Stimulated activated CD8-positive, alpha-beta memory T cell treated with anti-CD3 and anti-CD28 coated beads, Interleukin-12 subunit alpha, Interleukin-12 subunit beta, amount 100 ng/mL, for 4 hours (primary cell): ENCODE data around the gene IRS1.
A peak's percentile ranks its signal among the peaks of the same experiment; 100 is the strongest.
"Not testable (repeated sequence)": the region's sequence is repeated elsewhere in the genome, so short reads cannot be mapped to it uniquely, and the experiment has no call there.

Experiments used
- DNase-seq: peaks from one replicate; pipeline ENCODE4 v3.0.0-alpha.2; 2020; ENCODE audit warnings: low read depth

The IRS1 gene, protein sequence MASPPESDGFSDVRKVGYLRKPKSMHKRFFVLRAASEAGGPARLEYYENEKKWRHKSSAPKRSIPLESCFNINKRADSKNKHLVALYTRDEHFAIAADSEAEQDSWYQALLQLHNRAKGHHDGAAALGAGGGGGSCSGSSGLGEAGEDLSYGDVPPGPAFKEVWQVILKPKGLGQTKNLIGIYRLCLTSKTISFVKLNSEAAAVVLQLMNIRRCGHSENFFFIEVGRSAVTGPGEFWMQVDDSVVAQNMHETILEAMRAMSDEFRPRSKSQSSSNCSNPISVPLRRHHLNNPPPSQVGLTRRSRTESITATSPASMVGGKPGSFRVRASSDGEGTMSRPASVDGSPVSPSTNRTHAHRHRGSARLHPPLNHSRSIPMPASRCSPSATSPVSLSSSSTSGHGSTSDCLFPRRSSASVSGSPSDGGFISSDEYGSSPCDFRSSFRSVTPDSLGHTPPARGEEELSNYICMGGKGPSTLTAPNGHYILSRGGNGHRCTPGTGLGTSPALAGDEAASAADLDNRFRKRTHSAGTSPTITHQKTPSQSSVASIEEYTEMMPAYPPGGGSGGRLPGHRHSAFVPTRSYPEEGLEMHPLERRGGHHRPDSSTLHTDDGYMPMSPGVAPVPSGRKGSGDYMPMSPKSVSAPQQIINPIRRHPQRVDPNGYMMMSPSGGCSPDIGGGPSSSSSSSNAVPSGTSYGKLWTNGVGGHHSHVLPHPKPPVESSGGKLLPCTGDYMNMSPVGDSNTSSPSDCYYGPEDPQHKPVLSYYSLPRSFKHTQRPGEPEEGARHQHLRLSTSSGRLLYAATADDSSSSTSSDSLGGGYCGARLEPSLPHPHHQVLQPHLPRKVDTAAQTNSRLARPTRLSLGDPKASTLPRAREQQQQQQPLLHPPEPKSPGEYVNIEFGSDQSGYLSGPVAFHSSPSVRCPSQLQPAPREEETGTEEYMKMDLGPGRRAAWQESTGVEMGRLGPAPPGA (N-terminal part only)

DNA sequence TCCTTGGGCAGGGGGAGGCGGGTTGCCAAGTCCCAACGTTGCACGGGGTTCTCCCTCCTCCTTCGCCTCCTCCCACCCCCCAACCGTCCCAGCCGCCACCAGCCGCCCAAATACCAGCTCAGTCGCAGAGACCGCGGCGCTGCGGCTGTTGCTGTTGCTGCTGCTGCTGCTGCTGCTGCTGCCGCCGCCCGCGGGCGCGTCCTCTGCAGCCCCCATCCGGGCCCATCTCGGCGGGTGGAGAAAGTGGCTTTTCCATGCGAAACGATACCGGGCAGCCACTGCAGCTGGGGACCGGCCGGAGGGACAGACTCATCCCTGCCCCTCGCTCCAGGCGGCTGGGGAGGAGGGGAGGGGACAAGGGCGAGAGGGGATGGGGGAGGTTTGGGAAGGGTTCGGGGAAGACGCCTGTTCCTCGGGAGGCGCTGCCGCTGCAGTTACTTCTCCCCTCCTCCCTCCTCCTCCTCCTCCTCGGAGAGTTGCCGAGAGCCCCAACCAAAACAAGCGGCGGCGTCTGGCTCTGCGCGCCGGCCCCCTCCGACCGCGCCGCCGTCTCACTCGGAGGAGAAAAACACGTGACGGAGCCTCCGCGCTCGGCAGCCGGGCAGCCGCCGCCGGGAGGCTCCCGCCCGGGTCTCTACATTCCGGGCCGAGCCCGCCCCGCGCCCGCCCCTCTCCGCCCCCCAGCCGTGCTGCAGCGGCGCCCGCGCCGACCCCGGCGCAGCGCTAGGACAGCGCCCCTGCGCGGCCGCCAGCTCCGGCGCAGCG lies at the start of gene IRS1:
Gene IRS1, minus strand, starts transcription at position 610 of the 765 bp plus-strand sequence. CDS start 1,082 bp downstream, outside the sequence.
- DNase-seq = peak; percentile 48

DNA sequence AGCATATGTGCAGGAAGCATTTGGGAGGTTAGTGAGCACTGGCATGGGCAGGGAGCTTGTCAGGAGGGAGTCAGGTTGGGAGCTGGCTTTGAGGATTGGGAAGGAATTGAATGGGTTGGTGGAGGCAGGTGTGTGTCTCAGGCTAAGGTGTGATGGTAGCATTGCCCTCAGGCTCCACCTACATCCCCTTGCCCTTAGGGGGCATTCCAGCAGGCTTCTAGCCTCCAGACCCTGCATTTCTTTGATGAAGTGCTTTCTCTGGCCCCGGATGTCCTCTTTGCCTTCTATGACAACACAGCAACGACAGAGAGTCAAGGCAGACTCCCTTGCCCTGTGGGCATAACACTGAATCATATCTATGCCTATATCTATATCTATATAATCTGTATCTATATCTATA lies 49.7 kb upstream of the IRS1 start:
- DNase-seq = no peak

DNA sequence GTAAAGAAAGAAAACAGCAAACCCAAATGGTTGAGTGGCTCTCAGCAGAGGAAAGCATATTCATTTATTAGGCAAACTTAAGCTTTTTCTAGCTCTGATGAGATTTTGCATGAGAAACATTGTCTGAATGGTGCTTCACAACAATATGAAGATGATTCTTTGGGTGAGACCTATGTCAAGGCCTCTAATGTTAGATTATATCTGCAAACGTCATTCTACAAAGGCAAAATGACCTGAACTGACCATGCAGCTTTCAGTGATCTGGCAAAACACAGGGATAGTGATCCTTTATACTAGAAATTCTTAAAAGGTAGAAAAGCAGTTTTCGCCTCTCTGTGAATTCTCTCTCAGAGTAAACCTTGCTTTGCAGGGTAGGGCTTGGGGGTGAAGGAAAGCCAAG lies 47.9 kb upstream of the IRS1 start:
- DNase-seq = no peak

DNA sequence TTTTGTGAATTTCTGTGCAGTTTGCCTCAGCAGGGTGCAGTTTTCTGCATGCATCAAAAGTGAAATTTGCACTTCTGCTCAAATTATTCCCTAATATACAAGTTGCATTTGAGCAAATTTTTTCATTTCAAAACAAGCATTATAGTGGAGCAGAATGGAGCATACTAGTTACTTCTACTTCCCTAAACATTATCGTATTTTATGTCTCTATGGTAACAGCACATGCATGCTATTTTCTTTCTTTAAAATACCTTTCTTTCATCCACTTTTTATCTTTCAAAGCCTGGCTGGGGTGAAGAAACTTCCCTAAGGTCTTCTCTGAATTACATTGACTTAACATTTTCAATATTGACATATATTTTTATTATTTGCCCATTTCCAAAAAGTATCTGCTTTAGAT lies 47.5 kb upstream of the IRS1 start:
- DNase-seq = no peak

DNA sequence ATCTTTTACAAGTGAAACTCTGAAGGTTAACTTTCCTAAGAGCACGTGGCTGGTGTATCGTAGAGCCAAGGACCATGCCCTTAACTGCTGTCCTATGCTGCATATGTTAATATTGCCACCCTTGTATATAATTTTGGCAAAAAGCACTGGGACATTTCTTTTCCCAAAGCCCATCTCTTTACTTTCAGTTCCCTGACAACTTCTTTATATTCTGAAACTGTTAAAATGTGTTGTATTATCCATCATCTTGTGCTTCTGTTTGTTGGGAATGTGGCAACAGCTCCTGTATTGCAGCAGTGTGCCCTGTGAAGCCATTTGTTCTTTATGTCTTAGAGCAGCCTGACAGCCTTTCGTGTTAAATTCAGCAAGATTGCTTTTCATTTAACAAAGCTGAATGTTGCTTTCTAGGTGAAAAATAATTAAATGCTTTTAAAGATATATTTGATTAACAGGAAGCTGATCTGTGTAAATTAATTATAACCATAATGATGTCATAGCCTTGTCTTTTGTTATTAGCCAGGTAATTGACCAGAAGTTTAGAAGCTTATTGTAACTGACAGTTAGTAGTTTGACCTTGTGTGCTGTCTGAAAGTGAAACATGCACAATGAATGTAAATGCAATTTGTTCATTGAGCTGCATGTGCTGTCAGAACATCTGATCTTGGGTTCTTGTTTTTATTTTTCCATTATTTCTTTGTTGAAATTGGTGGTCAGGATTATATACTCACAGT lies 45.9 kb upstream of the IRS1 start:
- no peak for DNase-seq

DNA sequence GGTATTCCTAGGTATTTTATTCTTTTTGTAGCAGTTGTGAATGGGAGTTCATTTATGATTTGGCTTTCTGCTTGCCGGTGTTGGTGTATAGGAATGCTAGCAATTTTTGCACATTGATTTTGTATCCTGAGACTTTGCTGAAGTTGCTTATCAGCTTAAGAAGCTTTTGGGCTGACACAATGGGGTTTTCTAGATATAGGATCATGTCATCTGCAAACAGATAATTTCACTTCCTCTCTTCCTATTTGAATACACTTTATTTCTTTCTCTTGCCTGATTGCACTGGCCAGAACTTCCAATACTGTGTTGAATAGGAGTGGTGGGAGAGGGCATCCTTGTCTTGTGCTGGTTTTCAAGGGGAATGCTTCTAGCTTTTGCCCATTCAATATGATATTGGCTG lies 43.4 kb upstream of the IRS1 start:
- not testable (repeated sequence) for DNase-seq

DNA sequence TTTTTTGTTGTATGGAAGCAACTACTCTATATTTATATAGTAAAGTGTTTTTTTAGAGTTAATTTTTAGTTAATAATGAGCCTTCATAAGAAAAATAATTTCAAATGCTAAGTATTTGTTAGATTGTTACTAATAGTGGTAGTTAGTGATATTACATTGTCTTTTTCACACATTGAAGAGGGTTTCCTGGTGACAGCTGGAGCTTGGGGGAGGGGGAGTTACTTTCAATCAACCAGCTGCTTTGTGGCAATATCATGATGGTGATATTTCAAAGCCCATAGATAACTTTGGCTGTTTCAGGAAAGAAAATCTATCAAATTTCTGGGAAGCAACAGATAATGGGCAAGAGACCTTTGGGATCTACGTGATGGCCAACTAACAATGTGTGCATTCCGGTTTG lies 40.3 kb upstream of the IRS1 start:
- DNase-seq = no peak

DNA sequence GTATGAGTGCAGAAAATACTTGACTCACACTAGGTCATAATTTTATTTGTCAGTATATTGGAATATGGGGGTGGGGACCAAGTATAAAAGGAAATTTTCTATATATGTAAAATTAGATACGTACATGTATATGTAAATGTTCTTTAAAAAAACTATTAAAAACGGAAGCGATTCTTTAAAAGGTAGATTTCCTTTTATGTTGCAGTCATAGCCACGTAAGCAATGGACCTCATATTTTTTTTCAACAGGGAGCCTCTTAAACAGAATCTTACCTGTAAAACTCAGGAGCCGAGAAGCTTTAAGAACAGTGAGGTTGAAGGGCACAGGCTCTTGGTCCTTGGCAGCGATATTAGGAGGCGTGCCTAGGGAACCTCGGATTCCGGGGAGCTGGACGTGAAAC lies 39.5 kb upstream of the IRS1 start:
- DNase-seq = no peak

DNA sequence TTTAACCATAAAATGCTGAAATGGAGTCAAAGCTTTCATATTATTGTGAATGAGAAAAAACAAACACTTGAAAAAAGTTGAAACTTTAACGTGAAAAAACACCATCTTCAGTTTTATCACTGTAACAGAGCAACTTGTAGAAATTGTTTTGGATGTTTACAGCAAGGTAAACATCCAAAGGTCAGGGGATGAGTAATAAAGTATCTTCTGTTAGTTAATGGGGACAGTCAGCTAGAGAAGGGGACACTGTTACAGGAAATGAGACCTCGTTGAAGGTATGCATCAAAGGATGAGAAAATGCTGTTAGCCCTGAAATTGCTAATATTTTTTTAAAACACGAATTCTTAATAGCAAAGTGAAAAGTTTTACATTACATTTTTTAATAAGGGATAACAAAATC lies 39.1 kb upstream of the IRS1 start:
- DNase-seq = no peak

DNA sequence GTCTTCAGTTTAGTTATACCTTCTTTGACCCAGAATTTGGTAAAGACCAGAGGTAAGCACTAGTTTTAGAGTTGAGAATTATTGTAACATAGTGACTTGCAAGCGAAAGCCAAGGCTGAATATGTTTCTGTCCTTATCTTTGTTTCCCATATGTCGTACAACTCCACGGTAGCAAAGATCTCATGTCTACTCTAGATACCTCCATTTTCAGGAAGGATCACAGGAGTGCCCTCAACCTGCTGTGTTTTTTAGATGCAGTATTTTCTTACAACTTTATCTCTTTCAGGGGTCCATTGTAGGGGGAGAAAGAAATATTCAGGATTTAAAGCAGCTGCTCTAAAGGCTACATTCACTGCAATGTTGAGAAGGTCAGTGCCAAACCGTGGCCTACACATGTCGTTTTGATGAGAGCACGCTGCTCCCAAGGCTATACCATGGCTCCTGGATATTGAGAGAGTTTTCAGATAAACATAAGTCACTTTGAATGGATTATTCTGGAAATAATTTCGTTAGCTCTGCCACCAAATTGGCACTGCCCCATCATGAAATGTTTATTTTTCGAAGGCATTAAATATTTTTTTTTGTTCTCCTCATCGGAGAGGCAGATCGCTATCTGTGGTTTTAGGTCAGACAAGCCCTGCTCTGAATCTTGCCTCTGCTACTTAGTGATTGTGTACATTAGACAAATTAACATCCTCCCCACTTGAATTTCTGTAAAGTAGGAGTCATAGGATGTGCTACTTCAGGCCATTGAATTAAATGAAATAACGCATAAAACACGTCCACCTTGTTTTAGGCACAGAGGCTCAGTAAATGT lies 38.4 kb upstream of the IRS1 start:
- DNase-seq = no peak

DNA sequence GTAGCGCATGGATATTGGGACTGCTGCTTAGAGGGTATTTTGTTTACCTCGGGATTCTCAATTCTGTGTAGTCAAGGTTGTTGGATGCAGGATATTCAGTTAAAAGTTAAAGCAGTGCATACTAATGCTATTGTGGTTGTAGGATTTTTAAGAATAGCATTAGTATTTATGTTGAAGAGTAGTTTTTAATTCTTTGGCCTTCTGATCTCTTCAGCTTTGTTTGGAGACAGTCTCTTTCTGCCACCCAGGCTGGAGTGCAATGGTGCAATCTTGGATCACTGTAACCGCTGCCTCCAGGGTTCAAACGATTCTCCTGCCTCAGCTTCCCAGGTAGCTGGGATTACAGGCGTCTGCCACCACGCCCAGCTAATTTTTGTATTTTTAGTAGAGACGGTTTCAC lies 37.7 kb upstream of the IRS1 start:
- no peak for DNase-seq

DNA sequence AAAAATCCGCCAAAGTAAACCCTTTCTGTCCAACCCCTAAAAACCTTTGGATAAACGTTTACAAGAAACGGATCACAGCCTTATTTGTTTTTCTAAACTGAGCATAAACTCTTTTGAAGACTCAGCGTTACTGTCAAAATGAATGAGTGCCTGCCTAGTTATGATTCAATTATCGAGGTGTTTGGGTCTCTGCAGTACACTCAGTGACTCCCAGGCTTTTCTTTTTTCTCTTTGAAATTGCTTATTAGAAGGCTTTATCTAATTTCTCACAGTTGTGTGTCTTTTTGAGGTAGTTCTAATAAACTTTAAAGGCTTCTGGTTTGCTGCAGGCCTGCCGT lies 36.9 kb upstream of the IRS1 start:
- DNase-seq = no peak

DNA sequence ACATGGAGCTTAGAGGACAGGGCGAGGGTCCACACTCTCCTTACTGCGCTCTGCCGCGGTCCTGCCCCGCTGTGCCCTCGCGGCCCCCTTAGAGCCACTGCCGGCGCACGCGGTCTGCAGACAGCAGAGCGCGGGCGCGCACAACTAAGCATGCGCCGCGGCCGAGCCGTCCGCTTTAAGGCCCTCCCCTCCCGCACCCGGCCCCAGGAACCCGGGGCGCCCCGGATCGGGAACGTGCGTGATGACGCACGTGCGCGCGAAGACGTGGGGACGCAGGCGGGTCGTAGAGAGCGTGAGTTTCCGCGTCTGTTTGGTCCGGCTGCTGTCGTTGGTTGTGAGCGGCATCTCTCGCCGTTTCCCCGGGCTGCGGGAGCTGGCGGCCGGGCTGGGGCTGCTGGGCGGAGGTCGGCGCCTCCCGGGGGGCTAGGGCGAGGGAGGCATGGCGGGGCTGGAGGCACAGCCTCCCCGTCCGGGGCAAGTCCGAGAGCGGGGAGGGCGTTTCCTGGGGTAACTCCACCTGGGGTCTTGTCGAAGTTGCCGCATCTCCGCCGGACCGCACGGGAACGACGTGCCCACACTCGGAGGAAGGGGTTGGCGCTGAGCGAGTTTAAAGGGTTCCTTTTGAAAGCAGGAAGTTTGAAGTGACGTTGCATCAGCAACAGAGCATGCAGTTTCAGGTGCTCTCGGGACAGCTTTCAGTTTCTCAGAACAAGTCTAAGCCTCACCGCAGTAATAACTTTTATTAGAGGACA lies 36.4 kb upstream of the IRS1 start, which contains the start of gene RHBDD1:
Gene RHBDD1, plus strand, starts transcription at position 259 of the 752 bp plus-strand sequence. CDS start 28,640 bp downstream, outside the sequence.
- peak; percentile 92 for DNase-seq

DNA sequence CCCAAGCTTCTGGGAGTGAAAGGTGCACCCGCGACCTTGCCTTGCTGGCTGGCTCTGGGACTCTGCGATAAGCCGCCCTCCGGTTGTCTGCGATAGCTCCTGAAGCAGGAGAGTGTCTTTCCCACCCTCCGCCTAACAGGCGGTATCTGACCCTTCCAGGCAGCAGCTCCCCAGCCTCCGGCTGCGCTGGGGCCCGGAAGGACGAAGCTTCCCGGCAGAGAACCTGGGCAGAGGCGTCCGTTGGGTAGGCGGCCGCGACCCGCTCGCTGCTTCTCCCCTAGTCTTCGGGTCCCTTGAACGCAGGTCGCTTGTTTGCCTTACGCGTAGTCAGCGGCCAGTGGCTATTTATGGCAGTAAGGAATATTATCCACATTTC lies 35.8 kb upstream of the IRS1 start:
- no peak for DNase-seq

DNA sequence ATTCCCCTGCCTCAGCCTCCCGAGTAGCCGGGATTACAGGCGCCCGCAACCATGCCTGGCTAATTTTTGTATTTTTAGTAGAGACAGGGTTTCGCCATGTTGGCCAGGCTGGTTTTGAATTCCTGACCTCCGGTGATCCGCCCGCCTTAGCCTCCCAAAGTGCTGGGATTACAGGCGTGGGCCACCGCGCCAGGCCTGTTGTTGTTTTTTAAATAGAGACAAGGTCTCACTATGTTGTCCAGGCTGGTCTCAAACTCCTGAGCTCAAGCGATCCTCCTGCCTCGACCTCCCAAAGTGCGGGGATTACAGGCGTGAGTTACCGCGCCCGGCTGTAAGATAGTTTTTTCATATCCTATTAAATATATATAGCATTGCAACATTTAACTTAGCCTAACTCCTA lies 35.3 kb upstream of the IRS1 start:
- not testable (repeated sequence) for DNase-seq

DNA sequence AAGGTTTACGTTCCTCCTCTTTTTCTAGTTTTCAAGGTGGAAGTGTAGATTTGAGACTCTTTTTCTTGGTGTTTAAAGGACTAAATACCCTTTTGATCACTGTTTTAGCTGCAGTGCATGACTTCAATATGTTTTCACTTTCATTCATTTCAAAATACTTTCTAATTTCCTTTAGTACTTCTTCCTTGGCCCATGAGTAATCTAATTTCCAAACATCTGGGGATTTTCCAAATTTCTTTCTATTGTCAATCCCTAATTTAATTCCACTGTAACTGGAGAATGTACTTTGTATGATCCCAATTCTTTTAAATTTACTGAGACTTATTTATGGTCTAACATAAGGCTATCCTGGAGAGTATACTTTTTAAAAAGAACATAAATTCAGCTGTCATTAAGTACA lies 32.4 kb upstream of the IRS1 start:
- DNase-seq = no peak

DNA sequence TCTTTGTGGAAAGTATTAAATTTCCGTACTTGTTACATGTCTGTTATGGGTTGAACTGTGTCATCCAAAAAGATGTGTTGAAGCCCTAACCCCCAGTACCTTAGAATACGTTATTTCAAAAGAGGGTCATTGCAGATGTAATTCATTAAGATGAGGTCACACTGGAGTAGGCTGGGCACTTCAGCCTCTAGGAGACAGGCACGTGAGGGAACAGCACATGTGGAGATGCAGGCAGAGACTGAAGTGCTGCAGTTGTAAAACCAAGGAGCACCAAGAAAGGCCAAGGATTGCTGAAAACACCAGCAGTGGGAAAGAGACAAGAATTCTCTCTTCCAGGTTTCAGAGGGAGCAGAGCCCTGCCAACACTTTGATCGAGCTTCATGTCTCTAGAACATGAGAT lies 31.6 kb upstream of the IRS1 start:
- DNase-seq = no peak

DNA sequence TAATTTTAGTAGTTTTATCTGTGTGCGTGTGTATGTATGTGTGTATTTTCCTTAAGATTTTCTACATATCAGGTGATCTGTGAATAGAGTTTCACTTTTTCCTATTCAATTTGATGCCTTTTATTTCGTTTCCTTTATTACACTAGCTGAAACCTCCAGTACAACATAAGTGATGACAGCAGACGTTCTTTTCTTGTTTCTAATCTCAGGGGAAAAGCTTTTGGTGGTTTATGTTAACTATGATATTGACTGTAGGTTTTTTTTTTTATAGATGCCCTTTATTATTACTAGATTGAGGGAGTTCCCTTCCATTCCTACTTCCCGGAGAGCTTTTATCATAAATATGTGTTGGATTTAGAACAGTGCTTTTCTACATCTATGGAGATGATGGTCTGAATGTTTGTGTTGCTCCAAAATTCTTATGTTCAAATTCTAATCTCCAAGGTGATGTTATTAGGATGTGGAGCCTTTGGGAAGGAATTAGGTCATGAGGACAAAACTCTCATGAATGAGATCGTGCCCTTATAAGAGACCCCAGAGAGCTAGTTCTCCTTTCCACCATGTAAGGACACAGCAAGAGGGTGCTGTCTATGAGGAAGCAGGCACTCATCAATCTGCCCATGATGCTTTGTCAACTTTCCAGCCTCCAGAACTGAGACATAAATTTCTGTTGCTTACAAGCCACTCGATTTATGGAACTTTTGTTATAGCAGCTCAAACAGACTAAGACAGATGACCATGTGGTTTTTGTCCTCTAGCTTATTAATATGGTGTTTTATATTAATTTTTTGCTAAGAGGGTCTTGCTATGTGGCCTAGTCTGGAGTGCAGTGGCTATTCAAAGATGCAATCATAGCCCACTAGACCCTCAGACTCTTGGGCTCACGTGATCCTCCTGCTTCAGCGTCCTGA lies 30.4 kb upstream of the IRS1 start:
- DNase-seq = no peak

DNA sequence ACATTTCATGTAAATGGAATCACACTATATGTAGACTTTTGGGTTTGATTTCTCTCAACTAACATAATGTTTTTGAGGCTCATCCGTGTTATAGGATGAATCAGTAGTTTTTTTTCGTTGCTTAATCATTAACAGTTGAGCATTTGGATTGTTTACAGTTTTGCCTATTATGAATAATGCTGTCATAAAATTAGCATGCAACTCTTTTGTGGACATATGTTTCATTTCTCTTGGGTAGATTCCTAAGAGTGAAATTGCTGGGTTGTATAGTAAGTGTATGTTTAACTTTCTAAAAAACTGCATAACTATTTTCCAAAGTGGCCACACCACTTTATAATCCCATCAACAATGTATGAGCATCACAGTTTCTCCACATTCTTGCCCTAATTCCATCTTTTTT lies 28.6 kb upstream of the IRS1 start:
- DNase-seq = no peak
